K562 (cell line): ENCODE measurements around the gene COL23A1. TPM values are rescaled to one million over a fixed set of nuclear protein-coding genes. Genes with fewer than 3 reads are reported as not detected.

Experiments
- ATAC-seq: fragments of 200-7000 bp; cut with Tn5 transposase; 3 replicates; pipeline ENCODE4 v1.9.1; 2020; ENCODE audit warnings: moderate library complexity
- BruUV-seq: library from RNA; stranded (reverse); fragments of 400-500 nt; replicated peaks from 2 replicates; lab custom pipeline; 2021; lab: Mats Ljungman, UMichigan
- CTCF ChIA-PET: fragments of 300-600 bp; formaldehyde crosslinking; extraction: SDS; loops from one replicate; lab custom pipeline; 2021; ENCODE audit warnings: low intra/inter-chr PET ratio; lab: Yijun Ruan, JAX
- POLR2A ChIA-PET: fragments of 300-600, 350-650 bp; sonication (Branson Sonifier 250); formaldehyde crosslinking; extraction: SDS; loops from one replicate; lab custom pipeline; 2021; ENCODE audit warnings: antibody characterized with exemption, inconsistent platforms; lab: Yijun Ruan, JAX
- DNase-seq, 4 experiments: peaks; one replicate each; pipeline versions ENCODE4 v3.0.0 to v3.0.0-alpha.2; 2011 to 2018; ENCODE audit warnings: low spot score in 3 of 4, mixed read lengths in 3 of 4; ENCODE audit errors: extremely low read depth in 1 of 4
- FAIRE-seq: peaks from 2 replicates; lab custom pipeline; 2011; peaks lifted over from hg19 to GRCh38; lab: Jason Lieb, UNC
- H2AFZ ChIP-seq: 2 replicates; pipeline ENCODE4 v1.6.0; 2011; ENCODE audit warnings: low read depth, low read length, control low read depth, inconsistent platforms
- H3K27ac ChIP-seq: fragments of 200-600 bp; 3 replicates; pipeline ENCODE4 v1.8.0; 2011; ENCODE audit warnings: low read depth, mild to moderate bottlenecking, control low read depth, inconsistent platforms, low read length, moderate library complexity, mixed read lengths; ENCODE audit errors: extremely low read depth
- H3K27me3 ChIP-seq, 2 experiments: fragments of 300-600 bp in 1 of 2; 2 replicates in 1 of 2; 3 replicates in 1 of 2; pipeline versions ENCODE4 v1.6.0 to v1.8.0; 2011; ENCODE audit warnings: inconsistent platforms in 2 of 2, low read length in 2 of 2, mild to moderate bottlenecking in 1 of 2, mixed read lengths in 1 of 2, moderate library complexity in 1 of 2; ENCODE audit not compliant: control insufficient read depth in 2 of 2, insufficient read depth in 2 of 2
- H3K36me3 ChIP-seq: fragments of 300-600 bp; 3 replicates; pipeline ENCODE4 v1.8.0; 2011; ENCODE audit warnings: mild to moderate bottlenecking, low read length, inconsistent platforms; ENCODE audit not compliant: control insufficient read depth, insufficient read depth
- H3K4me1 ChIP-seq, 2 experiments: fragments of 200-600 bp in 1 of 2; replicated peaks in 1 of 2; 2 replicates in 1 of 2; 3 replicates in 1 of 2; pipeline versions ENCODE4 v1.5.1 to v1.8.0; 2011; ENCODE audit warnings: inconsistent platforms in 2 of 2, low read length in 2 of 2, mild to moderate bottlenecking in 1 of 2, mixed read lengths in 1 of 2, moderate library complexity in 1 of 2; ENCODE audit not compliant: control insufficient read depth in 2 of 2, insufficient read depth in 2 of 2
- H3K4me2 ChIP-seq: 2 replicates; pipeline ENCODE4 v1.6.1; 2011; ENCODE audit warnings: low read length, control low read depth, inconsistent platforms, mixed read lengths; ENCODE audit not compliant: insufficient read depth
- H3K4me3 ChIP-seq: fragments of 200-600 bp; sonication (generic), shearing (Covaris generic); 2 replicates; pipeline ENCODE4 v1.5.1; 2016; ENCODE audit warnings: control low read depth, inconsistent platforms
- H3K79me2 ChIP-seq: fragments of 200-600 bp; 3 replicates; pipeline ENCODE4 v1.8.0; 2011; ENCODE audit warnings: low read length, inconsistent platforms; ENCODE audit not compliant: control insufficient read depth, insufficient read depth
- H3K9ac ChIP-seq, 2 experiments: 2 replicates each; pipeline versions ENCODE4 v1.6.0 to v1.6.1; 2011; ENCODE audit warnings: low read depth in 2 of 2, low read length in 2 of 2, control low read depth in 1 of 2, inconsistent platforms in 1 of 2, mild to moderate bottlenecking in 1 of 2, mixed read lengths in 1 of 2; ENCODE audit not compliant: insufficient read depth in 1 of 2
- H3K9me1 ChIP-seq: one replicate; pipeline ENCODE4 v1.6.0; 2011; ENCODE audit warnings: inconsistent platforms, mild to moderate bottlenecking, low read length, moderate library complexity; ENCODE audit not compliant: control insufficient read depth, insufficient read depth
- H3K9me3 ChIP-seq: replicated peaks from 2 replicates; pipeline ENCODE4 v1.5.1; 2011; ENCODE audit warnings: low read depth, low read length, inconsistent platforms; ENCODE audit not compliant: control insufficient read depth, insufficient read depth
- H4K20me1 ChIP-seq: replicated peaks from 2 replicates; pipeline ENCODE4 v1.6.1; 2011; ENCODE audit warnings: low read length, inconsistent platforms, mixed read lengths; ENCODE audit not compliant: control insufficient read depth, insufficient read depth
- BCL6 ChIP-seq: fragments of 250-450 bp; sonication (Bioruptor Pico); IDR thresholded peaks from 2 replicates; pipeline ENCODE4 v1.4.0; 2020
- BRF1 ChIP-seq: IDR thresholded peaks from 3 replicates; pipeline ENCODE4 v1.6.1; 2011; ENCODE audit warnings: borderline replicate concordance, mild to moderate bottlenecking; ENCODE audit not compliant: insufficient read length; ENCODE audit errors: extremely low read depth
- E2F1 ChIP-seq: sonication (generic); formaldehyde crosslinking; IDR thresholded peaks from 2 replicates; pipeline ENCODE4 v1.8.1; 2023; ENCODE audit warnings: mild to moderate bottlenecking, missing genetic modification reagents, moderate library complexity
- EZH2 ChIP-seq: IDR thresholded peaks from 2 replicates; pipeline ENCODE4 v1.6.1; 2012; ENCODE audit warnings: low read depth, mild to moderate bottlenecking, inconsistent platforms, low read length, borderline replicate concordance
- RCOR1 ChIP-seq, 2 experiments: IDR thresholded peaks; 2 replicates each; pipeline ENCODE4 v1.6.1; 2012; ENCODE audit warnings: low read depth in 2 of 2, low read length in 2 of 2, borderline replicate concordance in 1 of 2, improper control_type of control experiment in 1 of 2
- ZEB2 ChIP-seq: fragments of 450-650 bp; IDR thresholded peaks from 2 replicates; pipeline ENCODE4 v1.6.1; 2016
- ZNF121 ChIP-seq: sonication (generic); formaldehyde crosslinking; conservative IDR thresholded peaks from 2 replicates; pipeline ENCODE4 v1.8.0; 2022; ENCODE audit warnings: missing genetic modification reagents
- WGBS: fragments of 100-300 bp; shearing (Covaris generic); methylation state at CpG from one replicate; pipeline ENCODE4 v1.1.6; 2016; ENCODE audit warnings: low coverage, mixed read lengths; ENCODE audit not compliant: insufficient coverage; ENCODE audit errors: missing lambda C conversion rate; 5-methylcytosine and 5-hydroxymethylcytosine counted together
- in situ Hi-C: fragments of 300-500 bp; cut with MboI; formaldehyde crosslinking; loops from 4 replicates; pipeline ENCODE4 v1.15.0; 2018; ENCODE audit warnings: inconsistent platforms, mixed read lengths
- intact Hi-C: fragments of 100-400 bp; cut with micrococcal nuclease; formaldehyde crosslinking; loops from 2 replicates; pipeline ENCODE4 v1.14.2; 2022
- polyA plus RNA-seq, 8 experiments: library from polyadenylated mRNA; depleted of rRNA in 4 of 8; stranded (reverse) in 5 of 8; unstranded in 3 of 8; fragments of >200 nt; fragmentation: Nextera tagmentation in 2 of 8; fragmentation: Illumina TruSeq in 1 of 8; extraction: Ambion mirVana in 2 of 8; extraction: Trizol in 1 of 8; gene quantifications; 2 replicates each; pipeline versions ENCODE4 v1.2.1 to v1.2.3, GENCODE V29; 2011 to 2014; ENCODE audit warnings: inconsistent platforms in 1 of 8, missing spikeins in 1 of 8
- total RNA-seq, 7 experiments: library from RNA; depleted of rRNA in 6 of 7; stranded (reverse); fragments of >200 nt in 6 of 7; fragmentation: Illumina TruSeq in 2 of 7; extraction: Trizol in 2 of 7; gene quantifications; 2 replicates each; pipeline versions ENCODE4 v1.2.1 to v1.2.3, GENCODE V29; 2011 to 2021; ENCODE audit warnings: low replicate concordance in 1 of 7
- TF ChIP-seq, protein P1 (sequence below): sonication (generic); IDR thresholded peaks from 2 replicates; pipeline ENCODE4 v1.6.1; 2016
- TF ChIP-seq, protein P2 (sequence below): fragments of 250-450 bp; sonication (Bioruptor Pico); IDR thresholded peaks from 2 replicates; pipeline ENCODE4 v1.8.0; 2022; ENCODE audit warnings: moderate library complexity, mild to moderate bottlenecking, inconsistent platforms
- TF ChIP-seq, protein P3 (sequence below): fragments of 250-450 bp; sonication (Bioruptor Pico); IDR thresholded peaks from 2 replicates; pipeline ENCODE4 v1.4.0; 2020; ENCODE audit warnings: mild to moderate bottlenecking, moderate library complexity, borderline replicate concordance

COL23A1 gene
- total and polyA plus RNA-seq, 9 of the 15 experiments (the other 6 are each of a cell fraction or from before 2014, with no cell fraction given) = 0.09 TPM; not detected in 8

DNA sequence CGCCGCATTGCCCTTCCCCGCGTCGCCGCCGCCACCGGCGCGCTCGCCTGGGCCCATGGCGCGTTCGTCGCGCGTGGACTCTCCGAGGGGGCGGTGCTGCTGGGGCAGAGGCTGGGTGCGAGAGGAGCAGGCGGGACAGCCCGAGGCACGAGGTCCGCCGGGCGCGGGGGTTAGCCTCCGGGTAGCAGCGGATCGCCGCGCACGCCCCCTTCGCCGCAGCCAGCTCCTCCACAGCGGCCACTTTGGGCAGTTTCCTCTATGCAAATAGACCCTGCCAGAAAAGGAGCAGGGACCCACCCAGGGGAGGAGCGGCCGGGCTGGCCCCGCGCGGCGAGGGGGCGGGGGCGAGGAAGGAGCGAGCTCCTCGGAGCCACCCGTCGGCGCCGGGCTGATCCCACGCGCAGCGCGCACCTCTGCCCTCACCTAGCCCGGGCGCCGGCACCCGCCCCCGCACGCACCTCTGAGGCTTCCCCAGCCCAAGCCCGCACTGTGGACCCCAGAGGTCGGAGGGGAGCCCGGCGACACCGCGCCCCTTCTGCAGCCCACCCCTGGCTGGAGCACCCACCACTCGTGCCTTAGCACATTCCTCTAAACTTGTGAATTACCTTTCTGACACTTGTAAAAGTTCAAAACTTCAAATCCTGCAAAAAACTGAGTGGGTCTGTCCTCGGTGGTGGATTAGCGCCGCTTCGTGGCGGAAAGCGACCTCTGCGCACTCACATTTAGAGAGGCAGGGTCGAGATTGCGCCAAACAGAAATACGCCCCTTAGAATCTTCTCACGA lies at the start of gene COL23A1 (continued):
- TF ChIP-seq, protein P1, sequence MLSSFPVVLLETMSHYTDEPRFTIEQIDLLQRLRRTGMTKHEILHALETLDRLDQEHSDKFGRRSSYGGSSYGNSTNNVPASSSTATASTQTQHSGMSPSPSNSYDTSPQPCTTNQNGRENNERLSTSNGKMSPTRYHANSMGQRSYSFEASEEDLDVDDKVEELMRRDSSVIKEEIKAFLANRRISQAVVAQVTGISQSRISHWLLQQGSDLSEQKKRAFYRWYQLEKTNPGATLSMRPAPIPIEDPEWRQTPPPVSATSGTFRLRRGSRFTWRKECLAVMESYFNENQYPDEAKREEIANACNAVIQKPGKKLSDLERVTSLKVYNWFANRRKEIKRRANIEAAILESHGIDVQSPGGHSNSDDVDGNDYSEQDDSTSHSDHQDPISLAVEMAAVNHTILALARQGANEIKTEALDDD = no peak
- no peak for TF ChIP-seq ZEB2
- no peak for TF ChIP-seq BRF1

GRCh38 chr5:178637356-178638074 lies 47.3 kb upstream of the COL23A1 start:
- ChIA-PET POLR2A (interaction anchor here (0.6 to 2.5 kb wide), 3 partner anchors 11 to 195 kb away, joined by 3 to 12 read pairs (median 4); partner anchors contain the start of gene CLK4), CTCF (no interaction called here)
- peak overlapping the region; percentile 40; the same call in 1 of the 2 replicates for H2AFZ ChIP-seq
- no peaks in the 10 kb centered on the region for H3K4me1 ChIP-seq
- FAIRE-seq (no peak), DNase-seq (no peak), ATAC-seq (no peak)
- H3K9me1 ChIP-seq = no peaks in the 10 kb centered on the region
- H3K27ac ChIP-seq = no peak overlapping the region
- no peak overlapping the region for H3K9ac ChIP-seq
- no peak overlapping the region for H3K4me2 ChIP-seq
- no TSS peak for BruUV-seq
- 10% methylated on average over 9 of the region's 9 CpGs for WGBS
- TF ChIP-seq, protein P2, sequence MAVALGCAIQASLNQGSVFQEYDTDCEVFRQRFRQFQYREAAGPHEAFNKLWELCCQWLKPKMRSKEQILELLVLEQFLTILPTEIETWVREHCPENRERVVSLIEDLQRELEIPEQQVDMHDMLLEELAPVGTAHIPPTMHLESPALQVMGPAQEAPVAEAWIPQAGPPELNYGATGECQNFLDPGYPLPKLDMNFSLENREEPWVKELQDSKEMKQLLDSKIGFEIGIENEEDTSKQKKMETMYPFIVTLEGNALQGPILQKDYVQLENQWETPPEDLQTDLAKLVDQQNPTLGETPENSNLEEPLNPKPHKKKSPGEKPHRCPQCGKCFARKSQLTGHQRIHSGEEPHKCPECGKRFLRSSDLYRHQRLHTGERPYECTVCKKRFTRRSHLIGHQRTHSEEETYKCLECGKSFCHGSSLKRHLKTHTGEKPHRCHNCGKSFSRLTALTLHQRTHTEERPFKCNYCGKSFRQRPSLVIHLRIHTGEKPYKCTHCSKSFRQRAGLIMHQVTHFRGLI (CRISPR knock-in tag) = no peak
- TF ChIP-seq E2F1 (CRISPR knock-in tag) (no peak), ZNF121 (CRISPR knock-in tag) (no peak), RCOR1 (IDR thresholded peaks at IDR 0.05; ENCODE audit: borderline replicate concordance in 1 of 2, low read depth in 2 of 2, low read length in 2 of 2) (no peak), EZH2 (no peak), BCL6 (no peak)
- TF ChIP-seq, protein P3, sequence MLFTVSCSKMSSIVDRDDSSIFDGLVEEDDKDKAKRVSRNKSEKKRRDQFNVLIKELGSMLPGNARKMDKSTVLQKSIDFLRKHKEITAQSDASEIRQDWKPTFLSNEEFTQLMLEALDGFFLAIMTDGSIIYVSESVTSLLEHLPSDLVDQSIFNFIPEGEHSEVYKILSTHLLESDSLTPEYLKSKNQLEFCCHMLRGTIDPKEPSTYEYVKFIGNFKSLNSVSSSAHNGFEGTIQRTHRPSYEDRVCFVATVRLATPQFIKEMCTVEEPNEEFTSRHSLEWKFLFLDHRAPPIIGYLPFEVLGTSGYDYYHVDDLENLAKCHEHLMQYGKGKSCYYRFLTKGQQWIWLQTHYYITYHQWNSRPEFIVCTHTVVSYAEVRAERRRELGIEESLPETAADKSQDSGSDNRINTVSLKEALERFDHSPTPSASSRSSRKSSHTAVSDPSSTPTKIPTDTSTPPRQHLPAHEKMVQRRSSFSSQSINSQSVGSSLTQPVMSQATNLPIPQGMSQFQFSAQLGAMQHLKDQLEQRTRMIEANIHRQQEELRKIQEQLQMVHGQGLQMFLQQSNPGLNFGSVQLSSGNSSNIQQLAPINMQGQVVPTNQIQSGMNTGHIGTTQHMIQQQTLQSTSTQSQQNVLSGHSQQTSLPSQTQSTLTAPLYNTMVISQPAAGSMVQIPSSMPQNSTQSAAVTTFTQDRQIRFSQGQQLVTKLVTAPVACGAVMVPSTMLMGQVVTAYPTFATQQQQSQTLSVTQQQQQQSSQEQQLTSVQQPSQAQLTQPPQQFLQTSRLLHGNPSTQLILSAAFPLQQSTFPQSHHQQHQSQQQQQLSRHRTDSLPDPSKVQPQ (CRISPR knock-in tag) = no peak
- intact Hi-C loops = no loop called here
- H3K36me3 ChIP-seq = no peaks in the 10 kb centered on the region
- H3K9me3 ChIP-seq = no peaks in the 10 kb centered on the region
- H3K4me3 ChIP-seq = no peak overlapping the region
- no peaks in the 10 kb centered on the region for H4K20me1 ChIP-seq
- in situ Hi-C loops = no loop called here
- H3K79me2 ChIP-seq = no peaks in the 10 kb centered on the region
- peaks cover 16 to 43% of the 10 kb centered on the region in 2 experiments for H3K27me3 ChIP-seq
